Left lung (tissue), 10 donors: ENCODE data around the gene SLC35G4. TPM values are rescaled to one million over a fixed set of nuclear protein-coding genes. Genes with fewer than 3 reads are reported as not detected.

Experiments used
- ATAC-seq: fragments of 200-7000 bp; cut with Tn5 transposase; one replicate; pipeline ENCODE4 v1.9.1; 2020; ENCODE audit warnings: moderate library complexity
- DNase-seq, 4 donors: peaks; one replicate each; pipeline ENCODE4 v3.0.0-alpha.2; 2013 to 2020
- H3K27ac ChIP-seq, 2 donors: fragments of 200-600 bp; sonication (generic) in 1 of 2; one replicate each; pipeline versions ENCODE4 v1.5.0 to v1.8.0; 2020 to 2021
- H3K27me3 ChIP-seq, 2 donors: fragments of 200-600 bp; sonication (generic) in 1 of 2; one replicate each; pipeline versions ENCODE4 v1.5.0 to v1.8.0; 2020 to 2021
- H3K36me3 ChIP-seq, 2 donors: fragments of 200-600 bp; sonication (generic) in 1 of 2; one replicate each; pipeline versions ENCODE4 v1.5.0 to v1.8.0; 2020 to 2021
- H3K4me1 ChIP-seq, 2 donors: fragments of 200-600 bp; one replicate each; pipeline ENCODE4 v1.8.0; 2021
- H3K4me3 ChIP-seq, 2 donors: fragments of 200-600 bp; sonication (generic) in 1 of 2; one replicate each; pipeline versions ENCODE4 v1.5.0 to v1.8.0; 2020 to 2021; ENCODE audit warnings: mild to moderate bottlenecking in 1 of 2
- H3K9me3 ChIP-seq, 2 donors: fragments of 200-600 bp; sonication (generic) in 1 of 2; one replicate each; pipeline versions ENCODE4 v1.5.0 to v1.8.0; 2020 to 2021
- intact Hi-C, 2 donors: fragments of 100-400 bp; cut with DNase I; formaldehyde crosslinking; loops; one replicate each; pipeline versions ENCODE4 v1.11.2 to v1.14.2; 2022
- polyA plus RNA-seq, 6 donors: library from polyadenylated mRNA; unstranded; fragments of 120-200 nt; gene quantifications; one replicate each; pipeline ENCODE4 v1.2.1, GENCODE V29; 2013; ENCODE audit not compliant: insufficient read length in 6 of 6
- total RNA-seq, 2 donors: library from RNA; stranded (reverse); fragmentation: NEBNext Ultra II Directional; extraction: Animal tissue kit (Norgen Biotek cat#: 25700); gene quantifications; one replicate each; pipeline ENCODE4 v1.2.1, GENCODE V29; 2021
- TF ChIP-seq, protein P1 (sequence below), 2 donors: fragments of 200-600 bp; sonication (generic) in 1 of 2; IDR thresholded peaks; one replicate each; pipeline versions ENCODE4 v1.5.0 to v1.8.0; 2021; ENCODE audit warnings: antibody characterized with exemption in 2 of 2
- donor health status: DM: no; HTN: yes; CAD: no.
- donor health status: DM: no; HTN: no; CAD: no.

Gene SLC35G4
- total and polyA plus RNA-seq, 8 donors = not detected

DNA sequence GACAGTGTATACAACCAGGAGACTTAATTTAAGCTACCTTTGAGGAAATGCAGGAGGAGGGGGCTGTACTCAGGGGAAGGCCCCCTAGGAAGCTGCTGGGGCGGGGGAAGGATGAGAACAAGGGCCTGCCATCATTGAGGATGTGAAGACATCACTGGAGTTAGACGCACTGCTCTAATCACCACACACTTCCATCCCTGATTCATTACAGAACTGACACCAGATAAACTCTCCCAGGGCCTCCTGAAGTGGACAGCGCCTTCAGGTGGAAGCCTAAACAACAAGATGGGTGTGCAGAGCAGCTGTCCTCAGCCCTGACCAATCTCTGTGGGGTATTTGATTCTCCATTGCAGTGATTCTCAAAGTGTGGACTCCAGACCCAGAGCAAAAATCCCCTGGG is 30.6 kb upstream of the SLC35G4 start:
- intact Hi-C loops = no loop called here
- Histone ChIP-seq H3K4me1 (no peaks in the 10 kb centered on the region), H3K4me3 (no peak overlapping the region), H3K27ac (no peak overlapping the region), H3K36me3 (no peaks in the 10 kb centered on the region), H3K9me3 (no peaks in the 10 kb centered on the region), H3K27me3 (no peaks in the 10 kb centered on the region)
- DNase-seq = no peak
- TF ChIP-seq, protein P1, sequence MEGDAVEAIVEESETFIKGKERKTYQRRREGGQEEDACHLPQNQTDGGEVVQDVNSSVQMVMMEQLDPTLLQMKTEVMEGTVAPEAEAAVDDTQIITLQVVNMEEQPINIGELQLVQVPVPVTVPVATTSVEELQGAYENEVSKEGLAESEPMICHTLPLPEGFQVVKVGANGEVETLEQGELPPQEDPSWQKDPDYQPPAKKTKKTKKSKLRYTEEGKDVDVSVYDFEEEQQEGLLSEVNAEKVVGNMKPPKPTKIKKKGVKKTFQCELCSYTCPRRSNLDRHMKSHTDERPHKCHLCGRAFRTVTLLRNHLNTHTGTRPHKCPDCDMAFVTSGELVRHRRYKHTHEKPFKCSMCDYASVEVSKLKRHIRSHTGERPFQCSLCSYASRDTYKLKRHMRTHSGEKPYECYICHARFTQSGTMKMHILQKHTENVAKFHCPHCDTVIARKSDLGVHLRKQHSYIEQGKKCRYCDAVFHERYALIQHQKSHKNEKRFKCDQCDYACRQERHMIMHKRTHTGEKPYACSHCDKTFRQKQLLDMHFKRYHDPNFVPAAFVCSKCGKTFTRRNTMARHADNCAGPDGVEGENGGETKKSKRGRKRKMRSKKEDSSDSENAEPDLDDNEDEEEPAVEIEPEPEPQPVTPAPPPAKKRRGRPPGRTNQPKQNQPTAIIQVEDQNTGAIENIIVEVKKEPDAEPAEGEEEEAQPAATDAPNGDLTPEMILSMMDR (IDR thresholded peaks at IDR 0.05) = no peak
- no peak for ATAC-seq

DNA sequence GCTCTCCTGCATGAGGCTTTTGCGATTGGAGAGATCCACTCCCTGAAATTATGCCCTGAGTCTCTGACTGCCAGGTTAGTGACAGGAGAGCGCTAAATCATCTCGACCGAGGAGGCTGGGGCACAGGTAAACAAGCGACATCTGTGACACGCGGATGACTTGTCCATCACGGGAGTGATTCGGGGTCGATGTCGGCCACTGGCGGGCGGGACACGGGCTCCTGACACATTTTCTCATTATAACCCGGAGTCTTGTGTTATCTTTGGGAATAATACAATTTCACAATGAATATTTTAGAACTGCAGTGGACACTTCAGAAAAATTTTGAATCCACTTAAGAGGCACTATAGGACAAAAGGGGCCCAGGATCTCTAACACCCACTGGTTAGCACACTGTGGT is 29.5 kb upstream of the SLC35G4 start:
- DNase-seq (no peak), ATAC-seq (no peak)
- TF ChIP-seq, protein P1 (IDR thresholded peaks at IDR 0.05) = no peak
- Histone ChIP-seq H3K27ac (no peak overlapping the region), H3K4me3 (no peak overlapping the region), H3K9me3 (no peaks in the 10 kb centered on the region), H3K27me3 (no peaks in the 10 kb centered on the region), H3K4me1 (no peaks in the 10 kb centered on the region), H3K36me3 (no peaks in the 10 kb centered on the region)
- intact Hi-C loops = no loop called here

DNA sequence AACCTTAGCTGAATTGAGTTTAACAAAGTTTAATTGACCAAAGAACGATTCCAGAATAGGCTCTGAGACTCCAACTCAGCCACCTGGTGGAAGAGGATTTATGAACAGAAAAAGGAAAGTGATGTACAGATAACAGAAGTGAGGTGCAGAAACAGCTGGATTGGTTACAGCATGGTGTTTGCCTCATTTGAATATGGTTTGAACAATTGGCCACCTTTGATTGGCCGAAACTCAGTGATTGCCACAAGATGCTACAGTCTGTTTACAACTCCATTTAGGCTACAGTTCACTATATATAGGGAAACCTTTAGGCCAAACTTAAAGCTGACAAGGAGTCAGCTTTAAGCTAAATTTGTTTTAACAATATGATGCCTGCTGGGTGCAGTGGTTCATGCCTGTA is 28.1 kb upstream of the SLC35G4 start:
- DNase-seq = no peak
- H3K4me3 ChIP-seq = no peak overlapping the region
- no peaks in the 10 kb centered on the region for H3K27me3 ChIP-seq
- H3K27ac ChIP-seq = no peak overlapping the region
- H3K4me1 ChIP-seq = no peaks in the 10 kb centered on the region
- TF ChIP-seq, protein P1 (IDR thresholded peaks at IDR 0.05) = no peak
- H3K9me3 ChIP-seq = no peaks in the 10 kb centered on the region
- intact Hi-C loops = no loop called here
- no peaks in the 10 kb centered on the region for H3K36me3 ChIP-seq
- ATAC-seq = no peak

DNA sequence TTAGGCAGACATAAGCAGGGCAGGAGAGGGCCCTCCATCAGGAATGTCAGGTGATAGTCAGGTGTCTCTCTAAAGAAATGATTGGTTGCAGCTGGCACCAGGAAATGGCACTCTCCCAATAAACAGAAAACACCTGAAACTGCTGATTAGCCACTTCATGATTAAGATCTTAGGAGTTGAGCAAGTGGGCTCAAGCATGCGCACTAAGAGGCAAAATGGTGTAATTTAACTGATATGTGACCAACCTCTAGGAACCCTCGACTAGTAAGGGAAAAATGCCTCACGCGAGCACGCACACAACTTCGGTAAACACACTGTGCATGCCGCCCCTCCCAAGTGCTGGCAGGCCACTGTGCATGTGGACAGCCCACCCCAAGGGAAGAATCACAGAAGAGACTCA is 23.8 kb upstream of the SLC35G4 start:
- H3K27me3 ChIP-seq = no peaks in the 10 kb centered on the region
- no peak for ATAC-seq
- H3K4me1 ChIP-seq = no peaks in the 10 kb centered on the region
- intact Hi-C loops = no loop called here
- TF ChIP-seq, protein P1 (IDR thresholded peaks at IDR 0.05) = no peak
- DNase-seq = no peak
- no peaks in the 10 kb centered on the region for H3K36me3 ChIP-seq
- H3K4me3 ChIP-seq = no peak overlapping the region
- no peaks in the 10 kb centered on the region for H3K9me3 ChIP-seq
- H3K27ac ChIP-seq = no peak overlapping the region

DNA sequence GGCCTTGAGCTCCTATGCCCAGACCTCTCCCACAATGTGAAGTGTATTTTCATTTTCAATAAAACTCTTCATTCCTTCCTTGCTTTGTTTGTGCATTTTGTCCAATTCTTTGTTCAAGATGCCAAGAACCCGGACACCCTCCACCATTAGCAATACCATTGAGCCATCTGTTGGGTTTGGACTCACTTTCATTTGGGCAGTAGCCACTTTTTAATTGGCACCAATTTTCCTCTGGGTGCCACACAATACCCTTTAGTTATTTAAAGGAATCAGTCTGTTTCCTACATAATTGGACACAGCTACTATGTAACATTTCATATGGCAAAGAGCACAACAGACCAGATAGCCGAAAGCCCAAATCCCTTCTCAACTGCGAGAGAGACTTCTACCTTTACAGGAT is 22.5 kb upstream of the SLC35G4 start:
- no peak for DNase-seq
- H3K4me1 ChIP-seq = no peaks in the 10 kb centered on the region
- H3K27ac ChIP-seq = no peak overlapping the region
- TF ChIP-seq, protein P1 (IDR thresholded peaks at IDR 0.05) = no peak
- intact Hi-C loops = no loop called here
- no peaks in the 10 kb centered on the region for H3K9me3 ChIP-seq
- no peaks in the 10 kb centered on the region for H3K36me3 ChIP-seq
- no peak for ATAC-seq
- H3K27me3 ChIP-seq = no peaks in the 10 kb centered on the region
- no peak overlapping the region for H3K4me3 ChIP-seq
